ENCODE data around the gene RALGPS2. TPM values are rescaled to one million over a fixed set of nuclear protein-coding genes. Genes with fewer than 3 reads are reported as not detected.

RALGPS2 gene
- total RNA-seq, 1 donor = 34.0 TPM

- no peak overlapping the region for H3K4me3 ChIP-seq (ENCODE audit: low read length)
- H3K9me3 ChIP-seq (ENCODE audit: low read depth, low read length) = no peaks in the 10 kb centered on the region
- H3K27me3 ChIP-seq (ENCODE audit: insufficient read depth, low read length) = no peaks in the 10 kb centered on the region
- no peaks in the 10 kb centered on the region for H3K4me1 ChIP-seq (ENCODE audit: insufficient read depth, low read length)
Measured at GRCh38 chr1:178970184-178970583, 245.1 kb downstream of the RALGPS2 start.

Other genes starting within 250 kb of the RALGPS2 start
- 0.21 TPM for gene CLEC20A, start 228.3 kb upstream of the RALGPS2 start, total RNA-seq
- gene TEX35, start 212.1 kb upstream of the RALGPS2 start, total RNA-seq = under 0.01 TPM
- gene ANGPTL1, start 145.8 kb downstream of the RALGPS2 start, total RNA-seq = 0.10 TPM